ENCODE results near the gene HVCN1.

- TF ChIP-seq CTCF (IDR thresholded peaks at IDR 0.05; ENCODE audit: insufficient read depth, low read length, poor library complexity, severe bottlenecking) (no peak), EZH2phosphoT487 (conservative IDR thresholded peaks at IDR 0.05; ENCODE audit: low read length) (no peak)
These were observed 50.1 kb downstream of the HVCN1 start for GRCh38 chr12:110638796-110639195.
